ENCODE results near the gene XKRX. TPM values are rescaled to one million over a fixed set of nuclear protein-coding genes. Genes with fewer than 3 reads are reported as not detected.

XKRX gene
- total RNA-seq, 1 donor from 2014 or later: 1.5 TPM

GRCh38 chrX:100973411-100973810, 44.7 kb upstream of the XKRX start:
- no peaks in the 10 kb centered on the region for H4K20me1 ChIP-seq (ENCODE audit: low read depth)
- Mint-ChIP-seq H3K9me3 (peaks cover 18% of the 10 kb centered on the region), H3K4me3 (no peak overlapping the region), H3K27ac (no peak overlapping the region), H3K4me1 (no peaks in the 10 kb centered on the region), H3K27me3 (ENCODE audit: insufficient read depth, low read depth) (peaks cover 2% of the 10 kb centered on the region), H3K36me3 (peaks cover 3% of the 10 kb centered on the region)
- no peaks in the 10 kb centered on the region for H3K36me3 ChIP-seq
- H3F3A ChIP-seq (ENCODE audit: low read depth): no peaks in the 10 kb centered on the region
- H3K27ac ChIP-seq: no peak overlapping the region
- H3K9ac ChIP-seq: no peak overlapping the region
- H3K9me3 ChIP-seq (ENCODE audit: low read depth): no peaks in the 10 kb centered on the region
- TF ChIP-seq EZH2 (IDR thresholded peaks at IDR 0.05): no peak
- no peak for TF ChIP-seq EZH2phosphoT487 (IDR thresholded peaks at IDR 0.05)
- TF ChIP-seq CTCF (IDR thresholded peaks at IDR 0.05): no peak
- H2AFZ ChIP-seq (replicated peaks): no peak overlapping the region
- no peaks in the 10 kb centered on the region for H3K79me2 ChIP-seq (ENCODE audit: low read depth)
- no peak overlapping the region for H3K4me2 ChIP-seq
- no peak for DNase-seq (ENCODE audit: low spot score)
- H3K27me3 ChIP-seq: no peaks in the 10 kb centered on the region
- H3K4me3 ChIP-seq: no peak overlapping the region
- H3K4me1 ChIP-seq: no peaks in the 10 kb centered on the region

- Mint-ChIP-seq H3K9me3 (peaks cover 17% of the 10 kb centered on the region), H3K27me3 (ENCODE audit: insufficient read depth, low read depth) (peaks cover 7% of the 10 kb centered on the region), H3K27ac (no peak overlapping the region), H3K4me1 (no peaks in the 10 kb centered on the region), H3K4me3 (no peak overlapping the region), H3K36me3 (peaks cover 3% of the 10 kb centered on the region)
- Histone ChIP-seq H3K79me2 (ENCODE audit: low read depth) (no peaks in the 10 kb centered on the region), H2AFZ (replicated peaks) (no peak overlapping the region), H3K9me3 (ENCODE audit: low read depth) (no peaks in the 10 kb centered on the region), H3K9ac (no peak overlapping the region), H3K4me1 (no peaks in the 10 kb centered on the region), H3K36me3 (no peaks in the 10 kb centered on the region), H3K27ac (no peak overlapping the region), H3K4me3 (no peak overlapping the region), H3K27me3 (no peaks in the 10 kb centered on the region), H3K4me2 (no peak overlapping the region), H4K20me1 (ENCODE audit: low read depth) (no peaks in the 10 kb centered on the region), H3F3A (ENCODE audit: low read depth) (no peaks in the 10 kb centered on the region)
- no peak for DNase-seq (ENCODE audit: low spot score)
- TF ChIP-seq EZH2 (IDR thresholded peaks at IDR 0.05) (no peak), EZH2phosphoT487 (IDR thresholded peaks at IDR 0.05) (no peak), CTCF (IDR thresholded peaks at IDR 0.05) (no peak)
These were observed 41.2 kb upstream of the XKRX start for GRCh38 chrX:100969936-100970335.

DNA sequence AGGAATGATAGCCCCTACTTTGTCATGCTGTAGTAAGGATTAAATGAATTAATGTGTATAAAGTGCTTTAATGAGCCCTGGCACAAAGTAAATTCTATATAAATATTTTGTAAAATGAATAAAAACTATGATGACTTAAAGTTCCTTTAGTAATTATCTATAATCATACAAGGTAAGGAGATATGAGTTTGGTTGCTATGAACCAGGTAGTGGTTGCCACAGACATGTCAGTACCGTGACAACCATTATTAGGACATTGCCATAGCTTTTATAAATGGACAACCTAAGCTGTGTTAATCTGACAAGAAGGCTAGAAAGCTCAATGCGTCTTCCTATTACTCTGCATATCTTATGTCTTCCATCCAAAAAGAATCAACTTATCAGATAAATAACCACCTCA, 40.7 kb upstream of the XKRX start, which contains the start of gene ARL13A:
Gene ARL13A, plus strand, starts transcription at position 301 of the 400 bp plus-strand sequence. CDS start 3,982 bp downstream, outside the sequence.
- H3K4me1 Mint-ChIP-seq: no peaks in the 10 kb centered on the region
- H3K36me3 Mint-ChIP-seq: peaks cover 3% of the 10 kb centered on the region
- Histone ChIP-seq H3K27me3 (no peaks in the 10 kb centered on the region), H3K9ac (no peak within 1 kb of the TSS), H3K79me2 (ENCODE audit: low read depth) (no peaks in the 10 kb centered on the region), H2AFZ (replicated peaks) (no peak within 1 kb of the TSS), H4K20me1 (ENCODE audit: low read depth) (no peaks in the 10 kb centered on the region), H3K4me2 (no peak within 1 kb of the TSS), H3K4me3 (no peak within 1 kb of the TSS), H3F3A (ENCODE audit: low read depth) (no peaks in the 10 kb centered on the region), H3K27ac (no peak within 1 kb of the TSS), H3K9me3 (ENCODE audit: low read depth) (no peaks in the 10 kb centered on the region), H3K4me1 (no peaks in the 10 kb centered on the region), H3K36me3 (no peaks in the 10 kb centered on the region)
- no peak for DNase-seq (ENCODE audit: low spot score)
- no peak within 1 kb of the TSS for H3K4me3 Mint-ChIP-seq
- H3K27ac Mint-ChIP-seq: no peak within 1 kb of the TSS
- H3K27me3 Mint-ChIP-seq (ENCODE audit: insufficient read depth, low read depth): peaks cover 5% of the 10 kb centered on the region
- H3K9me3 Mint-ChIP-seq: peaks cover 15% of the 10 kb centered on the region
- TF ChIP-seq EZH2 (IDR thresholded peaks at IDR 0.05): no peak
- no peak for TF ChIP-seq CTCF (IDR thresholded peaks at IDR 0.05)
- TF ChIP-seq EZH2phosphoT487 (IDR thresholded peaks at IDR 0.05): no peak

Data from neural progenitor cell (in vitro differentiated cells).